Activated naive CD4-positive, alpha-beta T cell treated with anti-CD3 and anti-CD28 coated beads, Interleukin-2, amount 50 U/mL, for 72 hours (primary cell): ENCODE results near the gene FCHO1. TPM values are rescaled to one million over a fixed set of nuclear protein-coding genes. Genes with fewer than 3 reads are reported as not detected.

Experiments
- ATAC-seq, 2 donors: fragments of 150-1000 bp; cut with Tn5 transposase; 2 replicates each; pipeline ENCODE4 v1.10.0; 2021; ENCODE audit warnings: mild to moderate bottlenecking in 2 of 2, moderate library complexity in 2 of 2
- DNase-seq, 2 donors: peaks; one replicate each; pipeline ENCODE4 v3.0.0; 2021 to 2022; ENCODE audit warnings: low spot score in 2 of 2
- H3K27ac Mint-ChIP-seq, 2 donors: one replicate each; pipeline ENCODE4 v1.8.0; 2022; ENCODE audit warnings: mild to moderate bottlenecking in 2 of 2, mixed read lengths in 2 of 2
- H3K36me3 Mint-ChIP-seq, 2 donors: one replicate each; pipeline ENCODE4 v1.8.0; 2022; ENCODE audit warnings: mixed read lengths in 2 of 2
- H3K9me3 Mint-ChIP-seq, 2 donors: one replicate each; pipeline ENCODE4 v1.8.0; 2022; ENCODE audit warnings: mixed read lengths in 2 of 2
- total RNA-seq, 2 donors: library from RNA; stranded (reverse); gene quantifications; one replicate each; pipeline ENCODE4 v1.2.3, GENCODE V29; 2022

FCHO1 gene, protein sequence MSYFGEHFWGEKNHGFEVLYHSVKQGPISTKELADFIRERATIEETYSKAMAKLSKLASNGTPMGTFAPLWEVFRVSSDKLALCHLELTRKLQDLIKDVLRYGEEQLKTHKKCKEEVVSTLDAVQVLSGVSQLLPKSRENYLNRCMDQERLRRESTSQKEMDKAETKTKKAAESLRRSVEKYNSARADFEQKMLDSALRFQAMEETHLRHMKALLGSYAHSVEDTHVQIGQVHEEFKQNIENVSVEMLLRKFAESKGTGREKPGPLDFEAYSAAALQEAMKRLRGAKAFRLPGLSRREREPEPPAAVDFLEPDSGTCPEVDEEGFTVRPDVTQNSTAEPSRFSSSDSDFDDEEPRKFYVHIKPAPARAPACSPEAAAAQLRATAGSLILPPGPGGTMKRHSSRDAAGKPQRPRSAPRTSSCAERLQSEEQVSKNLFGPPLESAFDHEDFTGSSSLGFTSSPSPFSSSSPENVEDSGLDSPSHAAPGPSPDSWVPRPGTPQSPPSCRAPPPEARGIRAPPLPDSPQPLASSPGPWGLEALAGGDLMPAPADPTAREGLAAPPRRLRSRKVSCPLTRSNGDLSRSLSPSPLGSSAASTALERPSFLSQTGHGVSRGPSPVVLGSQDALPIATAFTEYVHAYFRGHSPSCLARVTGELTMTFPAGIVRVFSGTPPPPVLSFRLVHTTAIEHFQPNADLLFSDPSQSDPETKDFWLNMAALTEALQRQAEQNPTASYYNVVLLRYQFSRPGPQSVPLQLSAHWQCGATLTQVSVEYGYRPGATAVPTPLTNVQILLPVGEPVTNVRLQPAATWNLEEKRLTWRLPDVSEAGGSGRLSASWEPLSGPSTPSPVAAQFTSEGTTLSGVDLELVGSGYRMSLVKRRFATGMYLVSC
- 10 to 100 TPM; 62.0 to 81.4 TPM for total RNA-seq

GRCh38 chr19:17751103-17751911, at the start of gene FCHO1:
Gene FCHO1 (plus strand): TSS chr19:17751477. CDS start chr19:17755165, 3,688 bp downstream.
- Mint-ChIP-seq H3K9me3 (no peaks in the 10 kb centered on the region), H3K27ac (peak within 1 kb of the TSS; percentile 92 to 98), H3K36me3 (peaks cover 15 to 28% of the 10 kb centered on the region in 2 donors)
- DNase-seq = peak; percentile 76 to 88
- ATAC-seq = peak; percentile 70 to 72

DNA sequence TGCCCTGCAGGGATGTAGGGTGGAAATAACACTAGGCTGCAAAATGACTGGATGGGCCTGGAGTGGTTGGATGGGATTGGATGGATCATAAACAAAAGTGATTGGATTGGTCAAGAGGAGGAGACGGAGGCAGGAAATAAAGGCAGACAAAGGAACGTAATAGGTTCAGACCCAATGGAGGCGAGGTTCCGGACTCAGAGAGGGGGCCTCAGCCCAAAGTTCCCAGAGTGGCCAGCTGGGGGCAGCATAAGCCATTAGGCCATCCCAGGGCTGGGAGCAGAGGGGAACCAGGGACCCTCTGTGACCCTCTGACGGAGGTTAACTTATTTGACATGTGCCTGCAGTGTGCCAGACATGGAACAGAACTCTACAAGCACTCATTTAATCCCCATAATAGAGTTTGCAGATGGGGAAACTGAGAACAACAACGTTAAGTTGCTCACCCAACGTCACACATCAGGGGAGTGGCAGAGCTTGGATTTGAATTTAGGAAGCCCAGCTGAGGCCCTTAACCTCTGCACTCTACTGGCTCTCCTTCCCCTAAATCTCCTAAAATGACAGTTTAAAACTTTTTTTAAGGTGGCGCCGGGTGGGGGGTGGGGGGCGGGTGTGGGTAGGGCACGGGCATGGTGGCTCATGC, 47.3 kb upstream of the FCHO1 start:
- DNase-seq = peak; percentile 70 to 83
- Mint-ChIP-seq H3K9me3 (no peaks in the 10 kb centered on the region), H3K27ac (no peak overlapping the region), H3K36me3 (no peaks in the 10 kb centered on the region)
- ATAC-seq = peak; percentile 94 to 96

GRCh38 chr19:17706750-17707181, 44.5 kb upstream of the FCHO1 start:
- Mint-ChIP-seq H3K27ac (peak overlapping the region in 1 of 2 donors; percentile 46), H3K9me3 (no peaks in the 10 kb centered on the region), H3K36me3 (no peaks in the 10 kb centered on the region)
- DNase-seq (no peak), ATAC-seq (no peak)

- Mint-ChIP-seq H3K27ac (no peak overlapping the region), H3K9me3 (no peaks in the 10 kb centered on the region), H3K36me3 (no peaks in the 10 kb centered on the region)
- ATAC-seq (no peak), DNase-seq (no peak)
These were observed 39.4 kb upstream of the FCHO1 start for GRCh38 chr19:17711851-17712250.

DNA sequence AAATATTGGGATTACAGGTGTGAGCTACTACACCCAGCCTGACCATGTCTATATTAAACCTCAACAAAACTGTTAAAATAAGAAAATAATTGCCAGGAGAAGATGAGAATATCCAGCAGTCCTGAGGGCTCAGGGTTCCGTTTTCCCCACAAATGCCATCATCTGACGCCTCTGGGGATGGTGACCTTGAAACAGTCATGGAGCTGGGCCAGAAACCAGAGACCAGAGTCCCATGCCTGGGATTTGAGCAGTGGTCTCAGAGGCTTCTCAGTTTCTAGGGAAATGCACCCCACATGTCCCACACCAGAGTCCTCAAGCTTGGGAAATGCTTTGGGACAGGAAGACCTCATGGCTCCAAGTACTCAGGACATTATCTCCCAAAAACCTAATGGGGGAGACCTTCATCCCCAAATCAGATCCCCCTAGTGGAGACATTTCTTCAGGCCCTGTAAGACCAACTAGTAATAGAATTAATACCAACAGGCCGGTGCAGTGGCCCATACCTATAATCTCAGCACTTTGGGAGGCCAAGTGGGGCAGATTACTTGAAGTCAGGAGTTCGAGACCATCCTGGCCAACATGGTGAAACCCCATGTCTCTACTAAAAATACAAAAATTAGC, 34.9 kb upstream of the FCHO1 start:
- ATAC-seq = no peak

GRCh38 chr19:17718550-17718946, 32.7 kb upstream of the FCHO1 start:
- ATAC-seq (peak; percentile 75 to 77), DNase-seq (peak in 1 of 2 donors; percentile 21)
- H3K36me3 Mint-ChIP-seq = peaks cover 5 to 9% of the 10 kb centered on the region in 2 donors
- peak overlapping the region; percentile 81 to 95 for H3K27ac Mint-ChIP-seq
- no peaks in the 10 kb centered on the region for H3K9me3 Mint-ChIP-seq

More for the DNA sequence above, 34.9 kb upstream of the FCHO1 start:
- H3K36me3 Mint-ChIP-seq = peaks cover 5 to 9% of the 10 kb centered on the region in 2 donors
- DNase-seq = no peak
- no peak overlapping the region for H3K27ac Mint-ChIP-seq
- no peaks in the 10 kb centered on the region for H3K9me3 Mint-ChIP-seq

DNA sequence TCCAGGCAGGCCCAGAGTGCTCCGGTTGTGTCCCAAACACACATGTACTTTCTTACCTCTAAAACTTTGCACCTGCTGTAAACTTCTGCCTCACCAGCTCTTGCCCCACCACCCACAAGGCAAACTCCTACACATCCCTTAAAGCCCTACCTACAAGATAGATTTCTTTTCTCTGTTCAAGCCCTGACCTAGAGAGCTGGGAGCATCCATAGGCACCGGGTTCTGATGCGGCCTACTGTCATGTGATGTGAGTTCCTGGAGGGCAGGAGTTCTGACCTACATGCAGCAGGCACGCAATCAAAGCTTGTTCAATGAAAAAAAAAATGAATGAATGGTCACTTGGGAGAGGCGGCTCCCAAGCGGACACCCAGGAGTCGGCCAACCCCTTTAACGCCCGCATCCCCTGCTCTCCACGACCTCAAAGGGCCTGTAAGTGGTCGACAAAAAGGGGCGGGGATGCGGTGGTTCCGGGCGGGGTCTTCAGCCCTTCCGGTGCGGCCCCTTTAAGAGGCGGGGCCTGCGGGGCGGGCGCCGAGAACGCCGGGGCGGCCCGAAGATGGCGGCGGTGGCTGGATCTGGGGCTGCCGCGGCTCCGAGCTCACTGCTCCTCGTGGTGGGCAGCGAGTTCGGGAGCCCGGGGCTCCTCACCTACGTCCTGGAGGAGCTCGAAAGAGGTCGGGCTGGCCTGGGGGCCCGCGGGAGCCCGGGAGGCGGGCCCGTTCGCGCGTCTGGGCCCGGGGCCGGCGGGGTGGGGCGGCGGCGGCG, 32.1 kb upstream of the FCHO1 start, which contains the start of gene MAP1S:
TSS of gene MAP1S (plus strand) at position 534 of the 765 bp plus-strand sequence. CDS start at position 557, 23 bp downstream.
- ATAC-seq = peak; percentile 79 to 84
- peaks cover 5 to 9% of the 10 kb centered on the region in 2 donors for H3K36me3 Mint-ChIP-seq
- peak within 1 kb of the TSS; percentile 81 to 96 for H3K27ac Mint-ChIP-seq
- DNase-seq = peak; percentile 74 to 79
- H3K9me3 Mint-ChIP-seq = no peaks in the 10 kb centered on the region

GRCh38 chr19:17719730-17720400, 31.4 kb upstream of the FCHO1 start:
- peak overlapping the region; percentile 81 to 96 for H3K27ac Mint-ChIP-seq
- DNase-seq = peak in 1 of 2 donors; percentile 35
- ATAC-seq = peak; percentile 46 to 50
- peaks cover 5 to 9% of the 10 kb centered on the region in 2 donors for H3K36me3 Mint-ChIP-seq
- no peaks in the 10 kb centered on the region for H3K9me3 Mint-ChIP-seq

DNA sequence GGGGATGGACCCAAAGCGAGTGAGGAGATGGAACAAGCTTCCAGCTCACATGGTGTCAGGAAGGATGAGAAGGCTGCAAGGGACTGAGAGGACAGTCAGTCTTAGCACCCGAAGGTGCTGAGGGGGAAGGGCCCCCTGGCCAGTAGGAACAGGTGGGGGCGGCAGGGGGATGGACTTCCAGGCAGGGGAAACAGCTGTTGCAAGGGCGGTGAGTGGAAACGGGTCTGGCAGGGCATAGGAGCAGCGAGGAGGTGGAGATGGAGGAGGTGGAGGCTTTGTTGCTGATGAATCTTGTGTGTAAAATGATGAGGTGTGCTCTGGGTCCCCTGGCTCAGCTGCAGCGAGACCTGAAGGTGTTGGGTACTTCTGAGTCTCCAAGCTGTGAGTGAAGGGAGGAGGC, 30.8 kb upstream of the FCHO1 start:
- peaks cover 5 to 13% of the 10 kb centered on the region in 2 donors for H3K36me3 Mint-ChIP-seq
- no peak for ATAC-seq

GRCh38 chr19:17721111-17721628, 30.1 kb upstream of the FCHO1 start:
- ATAC-seq = no peak

More for the DNA sequence above, 30.8 kb upstream of the FCHO1 start:
- DNase-seq = no peak
- H3K27ac Mint-ChIP-seq = peak overlapping the region; percentile 81 to 96
- H3K9me3 Mint-ChIP-seq = no peaks in the 10 kb centered on the region

DNA sequence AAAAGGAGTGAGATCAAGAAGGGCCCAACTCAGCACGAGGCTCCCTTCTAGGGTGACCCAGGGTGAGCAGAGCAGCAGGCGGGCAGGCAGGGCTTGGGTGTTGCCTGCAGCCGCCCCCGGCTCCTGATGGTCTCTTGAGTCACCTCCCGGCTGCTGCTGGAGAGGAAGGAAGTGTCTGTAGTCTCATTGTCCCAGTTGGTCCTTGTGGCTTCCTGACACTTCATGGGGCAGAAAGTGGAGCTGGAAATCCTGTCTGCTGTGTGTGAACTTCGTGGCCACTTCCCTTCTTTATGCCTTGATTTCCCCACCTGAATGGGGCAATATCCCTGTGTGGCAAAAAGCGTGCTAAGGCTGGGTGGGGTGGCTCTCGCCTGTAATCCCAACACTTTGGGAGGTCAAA, 29.5 kb upstream of the FCHO1 start:
- DNase-seq (no peak), ATAC-seq (no peak)
- no peaks in the 10 kb centered on the region for H3K9me3 Mint-ChIP-seq
- H3K36me3 Mint-ChIP-seq = peaks cover 5 to 14% of the 10 kb centered on the region in 2 donors
- peak overlapping the region; percentile 81 for H3K27ac Mint-ChIP-seq

More at GRCh38 chr19:17721111-17721628, 30.1 kb upstream of the FCHO1 start:
- no peak for DNase-seq
- Mint-ChIP-seq H3K27ac (peak overlapping the region; percentile 29 to 81), H3K36me3 (peaks cover 5 to 14% of the 10 kb centered on the region in 2 donors), H3K9me3 (no peaks in the 10 kb centered on the region)

GRCh38 chr19:17722655-17723240, 28.5 kb upstream of the FCHO1 start:
- peak overlapping the region; percentile 81 for H3K27ac Mint-ChIP-seq
- ATAC-seq (no peak), DNase-seq (no peak)
- no peaks in the 10 kb centered on the region for H3K9me3 Mint-ChIP-seq
- peaks cover 5 to 14% of the 10 kb centered on the region in 2 donors for H3K36me3 Mint-ChIP-seq

- Mint-ChIP-seq H3K9me3 (no peaks in the 10 kb centered on the region), H3K27ac (no peak overlapping the region), H3K36me3 (peaks cover 5 to 14% of the 10 kb centered on the region in 2 donors)
- ATAC-seq (no peak), DNase-seq (no peak)
These were observed 26.6 kb upstream of the FCHO1 start for GRCh38 chr19:17724655-17725054.
